Mesendoderm (in vitro differentiated cells): ENCODE data around the gene BLACAT1.

Source experiments
- DNase-seq: peaks from one replicate; pipeline ENCODE4 v3.0.0; 2013
- H2AK5ac ChIP-seq: 2 replicates; pipeline ENCODE4 v1.6.1; 2013; ENCODE audit warnings: low read length, inconsistent platforms
- H2BK120ac ChIP-seq: 2 replicates; pipeline ENCODE4 v1.6.1; 2013; ENCODE audit warnings: low read depth, mild to moderate bottlenecking, low read length, moderate library complexity, mixed read lengths
- H2BK15ac ChIP-seq: replicated peaks from 2 replicates; pipeline ENCODE4 v1.6.1; 2013; ENCODE audit warnings: low read depth, mild to moderate bottlenecking, moderate library complexity
- H2BK5ac ChIP-seq: 2 replicates; pipeline ENCODE4 v1.6.1; 2013; ENCODE audit warnings: low read length, inconsistent platforms
- H3K18ac ChIP-seq: 2 replicates; pipeline ENCODE4 v1.6.1; 2013; ENCODE audit warnings: mild to moderate bottlenecking, low read length, mixed read lengths
- H3K23ac ChIP-seq: one replicate; pipeline ENCODE4 v1.6.1; 2013; ENCODE audit warnings: low read length
- H3K27ac ChIP-seq: 2 replicates; pipeline ENCODE4 v1.5.1; 2013; ENCODE audit warnings: low read depth, mild to moderate bottlenecking, inconsistent platforms, low read length, moderate library complexity
- H3K27me3 ChIP-seq: 2 replicates; pipeline ENCODE4 v1.6.1; 2013; ENCODE audit warnings: low read length, control low read depth, mild to moderate bottlenecking, inconsistent platforms; ENCODE audit not compliant: insufficient read depth, poor library complexity
- H3K36me3 ChIP-seq: 2 replicates; pipeline ENCODE4 v1.6.1; 2013; ENCODE audit warnings: low read length, inconsistent platforms; ENCODE audit not compliant: control insufficient read depth, insufficient read depth
- H3K4ac ChIP-seq: one replicate; pipeline ENCODE4 v1.6.1; 2013; ENCODE audit warnings: low read depth, mild to moderate bottlenecking, low read length, moderate library complexity
- H3K4me1 ChIP-seq: 2 replicates; pipeline ENCODE4 v1.6.1; 2013; ENCODE audit warnings: low read depth, low read length, inconsistent platforms; ENCODE audit not compliant: control insufficient read depth
- H3K4me2 ChIP-seq: 2 replicates; pipeline ENCODE4 v1.6.1; 2013; ENCODE audit warnings: low read length
- H3K4me3 ChIP-seq: 2 replicates; pipeline ENCODE4 v1.5.1; 2013; ENCODE audit warnings: mild to moderate bottlenecking, low read length
- H3K56ac ChIP-seq: one replicate; pipeline ENCODE4 v1.6.1; 2013; ENCODE audit warnings: low read length
- H3K79me1 ChIP-seq: 2 replicates; pipeline ENCODE4 v1.6.1; 2013; ENCODE audit warnings: low read length, inconsistent platforms
- H3K79me2 ChIP-seq: 2 replicates; pipeline ENCODE4 v1.6.1; 2013; ENCODE audit warnings: mild to moderate bottlenecking, low read length; ENCODE audit not compliant: control insufficient read depth, insufficient read depth
- H3K9ac ChIP-seq: 2 replicates; pipeline ENCODE4 v1.6.1; 2013; ENCODE audit warnings: low read length, inconsistent platforms
- H4K5ac ChIP-seq: one replicate; pipeline ENCODE4 v1.6.1; 2013; ENCODE audit warnings: low read length
- H4K8ac ChIP-seq: one replicate; pipeline ENCODE4 v1.6.1; 2013; ENCODE audit warnings: low read depth, mild to moderate bottlenecking, control low read depth, low read length, moderate library complexity
- WGBS: extraction: QIAGEN DNeasy Blood & Tissue Kit; methylation state at CpG from one replicate; pipeline ENCODE4 v1.1.7; 2013; ENCODE audit warnings: low lambda C conversion rate, missing lambda C conversion rate; ENCODE audit not compliant: insufficient coverage; ENCODE audit errors: extremely low coverage; 5-methylcytosine and 5-hydroxymethylcytosine counted together

Gene BLACAT1

DNA sequence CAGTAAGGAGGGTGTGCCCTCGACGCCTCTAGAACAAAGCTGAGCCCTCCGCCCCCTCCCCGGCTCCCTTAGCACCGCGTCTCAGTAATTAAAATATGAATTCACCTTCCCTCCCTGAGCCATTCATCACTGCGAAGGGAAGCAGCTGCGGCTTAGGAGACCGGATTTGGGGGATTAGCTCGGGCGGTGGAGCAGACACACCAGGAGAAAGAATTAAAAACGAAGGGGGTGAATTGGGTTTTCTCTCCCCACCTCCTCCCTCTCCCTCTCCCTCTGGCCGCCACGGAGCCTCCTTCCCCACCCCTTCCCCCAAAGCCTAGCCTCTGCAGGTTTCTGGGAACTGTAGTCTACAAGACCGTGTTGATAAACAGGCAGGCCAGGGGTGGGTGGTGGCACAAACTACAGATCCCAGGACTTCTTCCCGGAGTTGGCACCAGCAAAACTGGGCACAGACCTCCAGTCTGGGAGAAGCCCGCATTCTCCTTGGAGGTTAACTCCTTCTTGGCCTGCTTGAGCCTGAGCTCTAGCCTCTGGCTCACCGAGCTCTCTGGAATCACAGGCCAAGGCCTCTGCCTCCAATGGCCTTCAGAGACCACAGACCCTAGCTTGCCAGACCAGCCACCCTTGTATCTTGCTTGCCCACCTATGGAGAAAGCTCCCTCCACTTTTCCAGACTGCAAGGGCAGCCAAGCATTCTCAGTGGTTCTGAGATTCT lies 10.8 kb downstream of the BLACAT1 start:
- peaks cover 3% of the 10 kb centered on the region for H3K36me3 ChIP-seq
- no peak overlapping the region for H4K5ac ChIP-seq
- no peak overlapping the region for H4K8ac ChIP-seq
- H3K27ac ChIP-seq: peak overlapping the region; percentile 53
- peak; percentile 92 for DNase-seq
- no peaks in the 10 kb centered on the region for H3K27me3 ChIP-seq
- H3K9ac ChIP-seq: peak overlapping the region; percentile 61
- H3K4me2 ChIP-seq: peak overlapping the region; percentile 41
- no CpG with 5 or more reads among the region's 18 CpGs for WGBS
- H3K18ac ChIP-seq: peak overlapping the region; percentile 65
- no peak overlapping the region for H3K4me3 ChIP-seq
- peak overlapping the region; percentile 82 for H3K56ac ChIP-seq
- H2BK15ac ChIP-seq: no peak overlapping the region
- H3K79me2 ChIP-seq: peaks cover 6% of the 10 kb centered on the region
- H3K4ac ChIP-seq: no peak overlapping the region
- H3K23ac ChIP-seq: no peak overlapping the region
- no peak overlapping the region for H2AK5ac ChIP-seq
- peak overlapping the region; percentile 10 for H2BK5ac ChIP-seq
- no peak overlapping the region for H2BK120ac ChIP-seq
- peaks cover 55% of the 10 kb centered on the region for H3K4me1 ChIP-seq
- H3K79me1 ChIP-seq: peaks cover 14% of the 10 kb centered on the region

- H3K4ac ChIP-seq: peak overlapping the region; percentile 50
- peak overlapping the region; percentile 82 for H3K56ac ChIP-seq
- no peak overlapping the region for H2BK15ac ChIP-seq
- no peak overlapping the region for H2AK5ac ChIP-seq
- H2BK120ac ChIP-seq: no peak overlapping the region
- H3K9ac ChIP-seq: peak overlapping the region; percentile 61
- H4K5ac ChIP-seq: no peak overlapping the region
- H3K4me2 ChIP-seq: no peak overlapping the region
- H3K36me3 ChIP-seq: peaks cover 3% of the 10 kb centered on the region
- no peak overlapping the region for H3K23ac ChIP-seq
- H3K79me1 ChIP-seq: peaks cover 13% of the 10 kb centered on the region
- peak overlapping the region; percentile 65 for H3K18ac ChIP-seq
- H3K4me1 ChIP-seq: peaks cover 54% of the 10 kb centered on the region
- no CpG with 5 or more reads among the region's 10 CpGs for WGBS
- no peak for DNase-seq
- peaks cover 5% of the 10 kb centered on the region for H3K79me2 ChIP-seq
- no peak overlapping the region for H4K8ac ChIP-seq
- H3K4me3 ChIP-seq: no peak overlapping the region
- peak overlapping the region; percentile 42 for H3K27ac ChIP-seq
- no peaks in the 10 kb centered on the region for H3K27me3 ChIP-seq
- no peak overlapping the region for H2BK5ac ChIP-seq
Observed at GRCh38 chr1:205444300-205444930, 11.4 kb downstream of the BLACAT1 start.

GRCh38 chr1:205443585-205444299 lies 12.1 kb downstream of the BLACAT1 start:
- no peak overlapping the region for H2AK5ac ChIP-seq
- H3K27ac ChIP-seq: peak overlapping the region; percentile 42
- no peak for DNase-seq
- H3K36me3 ChIP-seq: peaks cover 3% of the 10 kb centered on the region
- H3K4me2 ChIP-seq: no peak overlapping the region
- H2BK120ac ChIP-seq: no peak overlapping the region
- no peak overlapping the region for H3K4ac ChIP-seq
- H2BK5ac ChIP-seq: no peak overlapping the region
- peak overlapping the region; percentile 61 for H3K9ac ChIP-seq
- no peak overlapping the region for H2BK15ac ChIP-seq
- H3K18ac ChIP-seq: peak overlapping the region; percentile 65
- H4K8ac ChIP-seq: no peak overlapping the region
- H3K23ac ChIP-seq: no peak overlapping the region
- peaks cover 49% of the 10 kb centered on the region for H3K4me1 ChIP-seq
- peaks cover 12% of the 10 kb centered on the region for H3K79me1 ChIP-seq
- no CpG with 5 or more reads among the region's 7 CpGs for WGBS
- no peaks in the 10 kb centered on the region for H3K27me3 ChIP-seq
- peak overlapping the region; percentile 82 for H3K56ac ChIP-seq
- no peak overlapping the region for H4K5ac ChIP-seq
- peaks cover 3% of the 10 kb centered on the region for H3K79me2 ChIP-seq
- H3K4me3 ChIP-seq: no peak overlapping the region

- Histone ChIP-seq H3K23ac (no peak overlapping the region), H3K9ac (peak overlapping the region; percentile 47), H3K79me1 (peaks cover 10% of the 10 kb centered on the region), H3K18ac (no peak overlapping the region), H3K4ac (no peak overlapping the region), H4K8ac (no peak overlapping the region), H2BK120ac (no peak overlapping the region), H2BK15ac (no peak overlapping the region), H3K36me3 (peaks cover 3% of the 10 kb centered on the region), H3K79me2 (peaks cover 3% of the 10 kb centered on the region), H3K4me2 (no peak overlapping the region), H3K27ac (peak overlapping the region; percentile 93), H4K5ac (no peak overlapping the region), H2AK5ac (peak overlapping the region; percentile 74), H3K4me3 (no peak overlapping the region), H3K27me3 (no peaks in the 10 kb centered on the region), H3K56ac (peak overlapping the region; percentile 78), H3K4me1 (peaks cover 42% of the 10 kb centered on the region), H2BK5ac (peak overlapping the region; percentile 22)
- no peak for DNase-seq
- no CpG with 5 or more reads among the region's 12 CpGs for WGBS
Observed at GRCh38 chr1:205442051-205442725, 13.7 kb downstream of the BLACAT1 start.

- no peaks in the 10 kb centered on the region for H3K27me3 ChIP-seq
- no peak overlapping the region for H2BK120ac ChIP-seq
Observed at GRCh38 chr1:205441716-205442050, 14.2 kb downstream of the BLACAT1 start.

More at GRCh38 chr1:205441716-205442050, 14.2 kb downstream of the BLACAT1 start:
- no peaks in the 10 kb centered on the region for H3K36me3 ChIP-seq
- peaks cover 38% of the 10 kb centered on the region for H3K4me1 ChIP-seq
- peak overlapping the region; percentile 22 for H2BK5ac ChIP-seq
- H3K23ac ChIP-seq: peak overlapping the region; percentile 56
- no CpG with 5 or more reads among the region's 3 CpGs for WGBS
- H2BK15ac ChIP-seq: no peak overlapping the region
- no peaks in the 10 kb centered on the region for H3K79me2 ChIP-seq
- peak overlapping the region; percentile 9 for H3K4me2 ChIP-seq
- no peak overlapping the region for H4K8ac ChIP-seq
- no peak overlapping the region for H3K4me3 ChIP-seq
- no peak overlapping the region for H4K5ac ChIP-seq
- H3K9ac ChIP-seq: peak overlapping the region; percentile 47
- H3K79me1 ChIP-seq: peaks cover 6% of the 10 kb centered on the region
- DNase-seq: no peak
- peak overlapping the region; percentile 74 for H2AK5ac ChIP-seq
- H3K4ac ChIP-seq: no peak overlapping the region
- H3K18ac ChIP-seq: peak overlapping the region; percentile 8
- peak overlapping the region; percentile 93 for H3K27ac ChIP-seq
- H3K56ac ChIP-seq: peak overlapping the region; percentile 78
